IPS-NIHi11 (cell line): Measurements from ENCODE around the gene PTTG1IP.
A peak's percentile ranks its signal among the peaks of the same experiment; 100 is the strongest.

ENCODE experiments used
- DNase-seq: peaks from one replicate; pipeline ENCODE4 v3.0.0; 2012; ENCODE audit warnings: mixed read lengths, low spot score

Gene PTTG1IP

GRCh38 chr21:44908908-44909307 lies 35.4 kb upstream of the PTTG1IP start:
- no peak for DNase-seq

DNA sequence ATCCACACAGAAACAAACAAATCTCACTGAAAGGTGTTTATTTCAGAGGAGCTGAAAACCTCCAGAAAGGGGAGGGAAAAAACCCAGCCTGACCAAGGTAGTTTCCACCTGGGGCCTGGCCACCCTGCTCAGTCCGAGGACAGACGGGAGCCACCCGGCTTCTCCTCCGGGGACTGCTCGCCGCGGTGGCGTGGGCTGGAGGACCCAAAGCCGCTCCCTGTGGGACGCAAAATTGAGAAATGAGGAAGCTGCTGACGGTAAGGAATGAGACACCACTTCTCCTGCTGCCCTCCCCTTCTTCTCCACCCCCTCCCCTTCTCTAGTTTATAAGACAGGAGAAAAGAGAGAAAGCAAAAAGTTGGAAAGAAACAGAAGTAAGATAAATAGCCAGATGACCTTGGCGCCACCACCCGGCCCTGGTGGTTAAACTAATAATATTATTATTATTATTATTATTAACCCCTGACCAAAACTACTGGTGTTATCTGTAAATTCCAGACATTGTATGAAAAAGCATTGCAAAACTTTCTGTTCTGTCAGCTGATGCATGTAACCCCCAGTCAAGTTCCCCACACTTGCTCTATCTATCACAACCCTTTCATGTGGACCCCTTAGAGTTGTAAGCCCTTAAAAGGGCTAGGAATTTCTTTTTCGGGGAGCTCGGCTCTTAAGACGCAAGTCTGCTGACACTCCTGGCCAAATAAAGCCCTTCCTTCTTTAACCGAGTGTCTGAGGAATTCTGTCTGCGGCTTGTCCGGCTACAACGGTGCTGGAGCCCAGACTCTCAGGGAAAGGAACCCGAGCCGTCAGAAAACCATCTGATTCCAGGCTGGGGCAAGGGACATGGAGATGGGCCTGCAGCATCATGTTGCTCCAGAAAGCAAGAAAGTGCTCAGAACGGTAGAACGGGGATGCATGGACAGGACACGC lies 34.7 kb upstream of the PTTG1IP start:
- no peak for DNase-seq

DNA sequence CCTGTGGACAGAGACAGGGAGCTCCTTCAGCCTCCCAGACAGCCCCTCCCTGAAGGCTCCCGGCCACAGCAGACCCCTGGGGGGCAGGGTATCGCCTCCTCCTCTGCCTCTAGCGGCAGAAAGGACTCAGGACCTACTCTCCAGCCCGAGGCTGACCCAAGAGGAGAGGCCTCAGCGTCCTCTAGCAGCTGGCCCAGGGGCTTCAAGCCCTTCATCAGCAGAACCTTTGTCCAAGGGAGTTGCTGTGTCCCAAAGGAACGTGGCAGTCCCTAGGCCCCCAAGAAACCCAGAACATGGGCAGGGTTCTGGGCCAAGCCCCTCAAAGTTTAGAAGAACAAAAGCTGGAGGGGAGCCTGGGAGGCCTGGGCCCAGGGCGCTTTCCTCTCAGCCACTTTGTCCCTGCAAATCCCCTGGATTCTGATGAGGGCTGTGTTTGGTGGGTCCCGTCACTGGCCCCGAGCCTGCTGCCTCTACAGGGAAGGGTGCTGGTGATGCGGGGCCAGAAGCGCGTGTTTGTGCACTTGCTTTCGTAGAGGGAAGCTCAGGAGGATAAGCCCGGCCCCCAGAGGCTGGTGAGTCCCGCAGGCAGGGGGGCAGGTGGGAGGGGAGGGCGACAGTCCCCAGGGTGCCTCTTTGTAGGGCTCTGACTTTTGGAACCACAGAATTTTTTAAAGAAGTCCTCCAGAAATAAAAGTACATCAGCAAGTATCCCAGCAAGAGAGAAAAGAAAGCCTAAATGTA lies 33.9 kb upstream of the PTTG1IP start:
- DNase-seq: no peak

GRCh38 chr21:44905728-44906090 lies 32.2 kb upstream of the PTTG1IP start:
- DNase-seq: no peak

GRCh38 chr21:44905016-44905727 lies 31.7 kb upstream of the PTTG1IP start:
- no peak for DNase-seq

DNA sequence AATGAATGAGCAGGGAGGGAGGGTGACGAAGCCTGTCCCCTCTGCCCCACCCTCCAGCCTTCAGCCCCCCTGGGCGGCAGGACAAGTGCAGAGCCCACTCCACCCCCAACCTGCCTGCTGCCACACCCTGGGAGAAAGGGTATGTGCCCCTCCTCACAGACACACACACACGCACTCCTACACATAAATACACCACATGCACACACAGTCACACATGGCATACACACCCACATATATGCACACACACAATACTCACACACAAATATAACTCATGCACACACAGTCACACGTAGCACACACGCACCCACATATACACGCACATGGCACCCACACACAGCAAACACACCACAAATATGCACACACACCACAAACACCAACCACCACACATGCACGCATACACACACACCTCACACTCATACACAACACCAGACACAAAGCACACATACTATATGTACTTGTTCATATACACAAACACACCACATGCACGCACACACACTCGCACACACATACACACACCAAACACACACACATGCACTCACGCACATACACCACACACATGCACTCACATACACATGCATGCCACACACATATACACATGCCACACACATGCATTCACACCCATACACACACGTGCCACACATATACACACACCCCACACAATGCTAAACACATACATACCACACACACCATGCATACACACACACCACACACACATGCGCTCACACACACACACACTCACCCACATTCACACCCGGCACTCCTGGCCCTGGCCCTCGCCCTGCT lies 30.8 kb upstream of the PTTG1IP start:
- DNase-seq: no peak

- no peak for DNase-seq
Measured at GRCh38 chr21:44903689-44904088, 30.2 kb upstream of the PTTG1IP start.

GRCh38 chr21:44903050-44903685 lies 29.7 kb upstream of the PTTG1IP start:
- DNase-seq: no peak

GRCh38 chr21:44902268-44903049 lies 29.0 kb upstream of the PTTG1IP start:
- no peak for DNase-seq

DNA sequence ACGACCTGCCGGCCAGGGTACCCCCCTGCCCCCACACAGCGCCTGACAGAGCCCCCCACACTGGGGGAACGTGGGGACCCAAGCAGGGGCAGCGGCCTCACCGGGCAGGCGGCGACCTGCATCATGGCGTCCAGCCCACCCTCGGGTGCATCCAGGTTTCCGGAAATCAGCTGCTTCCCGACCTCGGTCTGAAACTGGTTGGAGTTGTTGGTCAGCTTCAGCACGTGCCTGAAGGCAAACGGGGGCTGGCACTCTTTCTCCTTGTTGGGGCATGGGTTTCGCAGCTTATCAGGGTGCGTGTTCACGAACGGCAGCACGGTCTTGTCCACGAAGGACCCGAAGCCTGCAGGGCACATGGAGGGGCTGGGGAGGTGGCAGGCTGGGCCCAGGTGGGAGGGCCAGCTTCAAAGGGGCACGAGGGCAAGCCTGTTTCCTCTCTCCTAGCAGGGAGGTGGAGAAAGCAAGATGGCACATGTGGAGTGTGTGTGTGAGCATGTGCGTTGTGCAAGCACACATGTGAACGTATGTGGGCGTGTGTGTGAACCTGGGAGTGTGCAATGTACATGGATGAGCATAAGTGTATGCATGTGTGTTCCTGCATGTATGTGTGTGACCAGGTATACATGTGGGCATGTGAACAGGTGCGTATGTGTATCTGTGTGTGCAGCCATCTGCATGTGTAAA lies 28.0 kb upstream of the PTTG1IP start:
- no peak for DNase-seq

GRCh38 chr21:44900559-44901251 lies 27.2 kb upstream of the PTTG1IP start:
- DNase-seq: no peak

DNA sequence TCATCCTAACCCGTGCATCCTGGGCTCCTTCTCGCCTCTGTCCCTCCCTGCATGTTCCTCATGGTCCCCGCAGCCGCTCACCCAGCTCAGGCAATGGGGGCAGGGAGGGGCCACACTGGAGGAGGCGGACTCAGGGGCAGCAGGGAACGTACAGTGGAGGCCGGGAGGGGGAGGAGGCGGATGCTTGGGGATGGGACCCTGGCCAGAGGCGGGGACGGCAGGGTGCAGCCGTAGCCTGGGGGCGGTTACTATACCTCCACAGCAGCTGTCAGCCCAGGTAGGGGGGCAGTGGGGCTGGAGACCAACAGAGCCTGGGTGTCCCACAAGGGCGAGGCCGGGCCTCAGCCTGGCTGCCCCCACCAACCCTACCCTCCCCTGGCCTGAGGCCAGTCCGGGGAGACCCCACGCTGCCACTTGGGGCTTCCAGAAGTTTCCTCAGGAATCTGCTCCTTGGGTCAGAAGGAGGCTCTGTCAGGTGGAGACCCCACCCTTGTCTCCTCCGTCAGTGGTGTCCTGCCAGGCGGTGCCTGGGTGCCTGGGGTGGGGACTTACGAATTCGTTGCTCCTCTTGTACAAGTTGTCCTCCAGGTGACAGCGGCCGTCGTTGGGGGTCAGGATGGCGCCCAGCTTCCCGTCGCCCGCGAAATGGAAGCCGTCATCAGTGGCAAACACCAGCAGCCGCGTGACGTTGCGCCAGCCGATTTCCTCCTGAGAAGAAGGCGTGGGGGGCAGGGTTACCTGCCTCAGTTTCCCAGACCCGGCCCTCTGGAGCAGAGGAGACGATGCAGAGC lies 26.5 kb upstream of the PTTG1IP start:
- DNase-seq: no peak

DNA sequence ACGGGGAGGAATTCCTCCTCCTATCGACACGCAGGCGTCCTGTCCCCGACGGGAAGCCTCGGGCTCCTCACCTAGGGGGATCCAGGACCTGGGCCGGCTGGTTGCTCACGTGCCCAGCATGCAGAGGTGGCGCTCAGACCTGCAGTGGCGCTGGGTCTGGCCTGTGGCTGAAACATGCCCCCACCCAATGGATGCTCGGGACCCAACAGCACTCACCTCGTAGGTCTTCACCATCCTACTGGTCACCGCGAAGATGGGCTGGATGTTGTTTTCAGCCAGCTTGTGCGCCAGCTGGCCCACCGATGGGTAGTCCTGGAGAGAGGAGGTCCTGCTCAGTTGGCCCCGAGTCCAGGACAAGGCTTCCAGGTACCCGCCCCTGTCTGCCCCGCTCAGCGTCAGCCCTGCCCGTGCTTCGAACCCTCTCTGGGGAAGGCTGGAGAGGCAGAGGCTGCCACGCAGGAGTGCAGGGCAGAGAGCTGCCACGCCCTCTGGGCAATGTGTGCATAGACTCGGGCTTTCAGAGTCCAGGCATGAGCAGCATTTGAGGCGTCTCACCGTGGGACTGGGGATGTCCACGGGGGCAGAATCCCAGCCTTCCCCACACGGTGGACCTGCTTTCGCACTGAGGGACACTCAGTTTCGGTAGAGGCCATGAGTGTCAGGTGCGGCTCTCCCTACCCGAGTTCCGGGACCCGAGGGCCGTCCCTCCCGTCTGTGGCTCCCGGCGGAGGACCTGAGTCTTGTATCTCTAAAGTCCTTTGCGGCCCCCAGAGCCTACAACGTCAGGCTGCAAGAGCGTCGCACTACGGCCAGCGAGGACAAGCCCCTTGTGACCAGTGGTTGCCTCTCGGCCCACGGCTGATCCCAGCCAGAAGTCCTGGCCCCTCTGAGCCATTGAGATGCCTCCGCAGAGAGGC lies 25.6 kb upstream of the PTTG1IP start:
- DNase-seq: no peak

GRCh38 chr21:44898011-44898488 lies 24.6 kb upstream of the PTTG1IP start:
- DNase-seq: no peak

DNA sequence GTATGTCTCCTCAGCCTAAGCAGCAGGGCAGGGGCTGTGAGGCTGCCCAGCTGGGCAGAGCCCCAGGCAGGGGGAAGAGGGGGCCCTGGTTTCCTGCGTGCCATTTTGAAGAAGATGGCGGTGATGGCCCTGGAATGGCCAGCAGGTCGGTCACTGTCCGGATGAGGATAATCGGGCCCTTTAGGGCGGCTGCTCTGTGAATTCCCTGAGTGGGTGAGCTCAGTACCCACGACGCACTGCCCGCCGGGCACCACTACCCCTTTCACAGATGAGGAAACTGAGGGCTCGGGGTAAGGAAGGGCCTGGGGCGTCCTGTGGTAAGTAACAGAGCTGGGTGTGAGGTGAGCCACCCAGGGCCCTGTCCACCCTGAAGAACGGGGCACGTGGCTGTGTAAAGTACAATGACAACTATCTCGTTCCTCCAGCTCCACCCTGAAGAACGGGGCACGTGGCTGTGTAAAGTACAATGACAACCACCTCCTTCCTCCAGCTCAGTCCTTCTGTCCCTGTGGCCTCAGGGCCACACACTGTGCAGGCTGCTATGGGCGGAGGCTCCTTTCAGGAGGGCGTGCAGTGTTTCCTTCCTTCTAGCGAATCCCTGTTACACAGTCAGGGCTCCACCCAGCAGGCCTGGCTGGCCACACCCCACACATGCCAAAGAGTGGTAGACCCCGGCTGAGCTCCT lies 24.0 kb upstream of the PTTG1IP start:
- DNase-seq: peak; percentile 68

DNA sequence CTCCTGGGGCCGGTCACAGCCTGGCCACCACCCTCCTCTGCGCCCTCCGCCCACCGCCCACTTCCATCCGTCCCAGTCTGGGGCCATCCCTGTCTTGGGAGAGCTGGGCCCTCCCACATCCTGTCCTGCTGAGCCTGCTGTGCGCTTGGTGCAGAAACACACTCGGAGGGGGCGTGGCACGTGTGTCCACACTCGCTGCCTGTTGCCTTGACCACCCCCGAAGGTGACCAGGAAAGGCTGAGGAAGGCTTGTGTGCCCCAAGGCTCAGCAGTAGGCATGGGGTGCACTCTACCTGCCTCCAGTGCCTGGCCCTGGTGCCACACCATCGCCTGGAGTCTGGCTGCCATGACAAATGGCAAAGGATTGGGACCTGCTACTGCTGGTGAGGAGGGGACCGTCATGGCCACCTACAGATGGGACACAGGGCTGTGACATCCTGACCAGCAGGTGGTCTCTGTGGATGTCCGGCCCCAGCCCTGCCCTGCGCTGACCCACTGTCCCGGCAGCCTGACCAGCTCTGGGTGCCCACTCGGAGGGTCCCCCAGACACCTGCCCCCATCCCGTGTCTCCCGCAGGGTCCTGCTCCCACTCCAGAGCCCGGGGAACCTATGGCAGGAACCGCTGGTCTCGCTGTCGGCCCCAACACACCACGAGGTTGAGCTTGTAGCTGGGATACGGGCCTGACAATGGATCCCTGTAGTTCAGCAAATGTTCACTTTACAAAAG lies 23.2 kb upstream of the PTTG1IP start:
- no peak for DNase-seq
